Uterus (tissue), 4 donors: ENCODE measurements around the gene TMEM151A. TPM values are rescaled to one million over a fixed set of nuclear protein-coding genes. Genes with fewer than 3 reads are reported as not detected.

Experiments used
- DNase-seq, 2 donors: peaks; one replicate each; pipeline ENCODE4 v3.0.0-alpha.2; 2019 to 2020
- H3K27ac ChIP-seq, 2 donors: fragments of 200-600 bp; sonication (generic); 1 replicate in 1 of 2; 2 replicates in 1 of 2; pipeline ENCODE4 v1.5.1; 2016 to 2018
- H3K27me3 ChIP-seq, 2 donors: fragments of 200-600 bp; sonication (generic); one replicate each; pipeline ENCODE4 v1.5.1; 2018 to 2019; ENCODE audit warnings: control low read depth in 1 of 2
- H3K36me3 ChIP-seq, 2 donors: fragments of 200-600 bp; sonication (generic); one replicate each; pipeline ENCODE4 v1.5.1; 2019; ENCODE audit warnings: control low read depth in 1 of 2
- H3K4me1 ChIP-seq, 2 donors: fragments of 200-600 bp; sonication (generic); one replicate each; pipeline ENCODE4 v1.5.1; 2018 to 2019; ENCODE audit warnings: control low read depth in 1 of 2
- H3K4me3 ChIP-seq, 2 donors: fragments of 200-600 bp; sonication (generic); 1 replicate in 1 of 2; 2 replicates in 1 of 2; pipeline ENCODE4 v1.5.1; 2018 to 2019; ENCODE audit warnings: mild to moderate bottlenecking in 1 of 2
- H3K9me3 ChIP-seq, 2 donors: fragments of 200-600 bp; sonication (generic); one replicate each; pipeline ENCODE4 v1.5.1; 2019; ENCODE audit warnings: control low read depth in 1 of 2
- CTCF ChIP-seq, 4 experiments: fragments of 200-600 bp in 2 of 4; fragments of 450-650 bp in 2 of 4; sonication (generic) in 2 of 4; IDR thresholded peaks; one replicate each; pipeline ENCODE4 v1.5.1; 2016 to 2019; ENCODE audit warnings: antibody characterized with exemption in 4 of 4, mild to moderate bottlenecking in 2 of 4, moderate library complexity in 1 of 4
- POLR2A ChIP-seq, 2 donors: fragments of 450-650 bp; IDR thresholded peaks; one replicate each; pipeline ENCODE4 v1.6.1; 2016; ENCODE audit warnings: antibody characterized with exemption in 2 of 2, mild to moderate bottlenecking in 1 of 2, moderate library complexity in 1 of 2
- intact Hi-C: fragments of 100-400 bp; cut with DNase I; formaldehyde crosslinking; loops from one replicate; pipeline ENCODE4 v1.15.1; 2023; ENCODE audit warnings: low total_unique reads
- total RNA-seq, 4 donors: library from RNA; depleted of rRNA in 3 of 4; stranded (reverse); fragments of >200 nt in 3 of 4; gene quantifications; one replicate each; pipeline versions ENCODE4 v1.1.0 to v1.2.4, GENCODE V29; 2014 to 2023
- donor health status: DM: yes; HTN: yes; CAD: no.

Gene TMEM151A
- total RNA-seq, 4 donors from 2014 or later: 0.27 TPM; not detected in 3

- Histone ChIP-seq H3K4me1 (peaks cover 0 to 7% of the 10 kb centered on the region in 2 donors), H3K36me3 (no peaks in the 10 kb centered on the region), H3K27ac (no peak overlapping the region), H3K9me3 (no peaks in the 10 kb centered on the region), H3K27me3 (peaks cover 7 to 13% of the 10 kb centered on the region in 2 donors), H3K4me3 (no peak overlapping the region)
- intact Hi-C loops: no loop called here
- DNase-seq: no peak
- TF ChIP-seq CTCF (IDR thresholded peaks at IDR 0.05) (no peak), POLR2A (IDR thresholded peaks at IDR 0.05) (no peak)
Observed at GRCh38 chr11:66294626-66295620, 3.2 kb downstream of the TMEM151A start.

- no peaks in the 10 kb centered on the region for H3K9me3 ChIP-seq
- intact Hi-C loops: no loop called here
- no peaks in the 10 kb centered on the region for H3K36me3 ChIP-seq
- H3K4me1 ChIP-seq: no peaks in the 10 kb centered on the region
- H3K27ac ChIP-seq: no peak overlapping the region
- TF ChIP-seq POLR2A (IDR thresholded peaks at IDR 0.05): no peak
- TF ChIP-seq CTCF (IDR thresholded peaks at IDR 0.05): no peak
- peaks cover 0 to 13% of the 10 kb centered on the region in 2 donors for H3K27me3 ChIP-seq
- no peak for DNase-seq
- H3K4me3 ChIP-seq: no peak overlapping the region
Observed at GRCh38 chr11:66297610-66298009, 5.9 kb downstream of the TMEM151A start.

GRCh38 chr11:66299186-66299585 lies 7.5 kb downstream of the TMEM151A start:
- Histone ChIP-seq H3K36me3 (no peaks in the 10 kb centered on the region), H3K9me3 (no peaks in the 10 kb centered on the region), H3K4me1 (no peaks in the 10 kb centered on the region), H3K27me3 (no peaks in the 10 kb centered on the region), H3K27ac (no peak overlapping the region), H3K4me3 (no peak overlapping the region)
- no peak for TF ChIP-seq POLR2A (IDR thresholded peaks at IDR 0.05)
- TF ChIP-seq CTCF (IDR thresholded peaks at IDR 0.05): no peak
- no peak for DNase-seq
- intact Hi-C loops: no loop called here

GRCh38 chr11:66302656-66303055 lies 11.0 kb downstream of the TMEM151A start:
- Histone ChIP-seq H3K9me3 (no peaks in the 10 kb centered on the region), H3K4me3 (no peak overlapping the region), H3K27ac (no peak overlapping the region), H3K4me1 (no peaks in the 10 kb centered on the region), H3K36me3 (no peaks in the 10 kb centered on the region), H3K27me3 (no peaks in the 10 kb centered on the region)
- TF ChIP-seq POLR2A (IDR thresholded peaks at IDR 0.05): no peak
- no peak for TF ChIP-seq CTCF (IDR thresholded peaks at IDR 0.05)
- DNase-seq: no peak
- intact Hi-C loops: no loop called here

GRCh38 chr11:66309475-66309874 lies 17.8 kb downstream of the TMEM151A start:
- Histone ChIP-seq H3K27me3 (no peaks in the 10 kb centered on the region), H3K9me3 (no peaks in the 10 kb centered on the region), H3K4me3 (no peak overlapping the region), H3K4me1 (peaks cover 0 to 8% of the 10 kb centered on the region in 2 donors), H3K27ac (no peak overlapping the region), H3K36me3 (no peaks in the 10 kb centered on the region)
- intact Hi-C loops: no loop called here
- TF ChIP-seq CTCF (IDR thresholded peaks at IDR 0.05) (no peak), POLR2A (IDR thresholded peaks at IDR 0.05) (no peak)
- no peak for DNase-seq
